IPS-18a (cell line): ENCODE measurements around the gene RNF187.

ENCODE experiments used
- H3K27ac ChIP-seq: one replicate; pipeline ENCODE4 v1.5.1; 2013; ENCODE audit warnings: low read length
- H3K27me3 ChIP-seq: one replicate; pipeline ENCODE4 v1.6.1; 2013; ENCODE audit warnings: mild to moderate bottlenecking, low read length; ENCODE audit not compliant: control insufficient read depth, insufficient read depth
- H3K36me3 ChIP-seq: one replicate; pipeline ENCODE4 v1.6.1; 2013; ENCODE audit warnings: low read depth, low read length; ENCODE audit not compliant: control insufficient read depth
- H3K4me1 ChIP-seq: one replicate; pipeline ENCODE4 v1.6.1; 2013; ENCODE audit warnings: low read depth, low read length; ENCODE audit not compliant: control insufficient read depth
- H3K4me3 ChIP-seq: one replicate; pipeline ENCODE4 v1.5.1; 2013; ENCODE audit warnings: low read length
- H3K9ac ChIP-seq: one replicate; pipeline ENCODE4 v1.6.1; 2013; ENCODE audit warnings: mild to moderate bottlenecking, low read length, moderate library complexity
- H3K9me3 ChIP-seq: one replicate; pipeline ENCODE4 v1.6.1; 2013; ENCODE audit warnings: low read depth, low read length; ENCODE audit not compliant: control insufficient read depth

The RNF187 gene

DNA sequence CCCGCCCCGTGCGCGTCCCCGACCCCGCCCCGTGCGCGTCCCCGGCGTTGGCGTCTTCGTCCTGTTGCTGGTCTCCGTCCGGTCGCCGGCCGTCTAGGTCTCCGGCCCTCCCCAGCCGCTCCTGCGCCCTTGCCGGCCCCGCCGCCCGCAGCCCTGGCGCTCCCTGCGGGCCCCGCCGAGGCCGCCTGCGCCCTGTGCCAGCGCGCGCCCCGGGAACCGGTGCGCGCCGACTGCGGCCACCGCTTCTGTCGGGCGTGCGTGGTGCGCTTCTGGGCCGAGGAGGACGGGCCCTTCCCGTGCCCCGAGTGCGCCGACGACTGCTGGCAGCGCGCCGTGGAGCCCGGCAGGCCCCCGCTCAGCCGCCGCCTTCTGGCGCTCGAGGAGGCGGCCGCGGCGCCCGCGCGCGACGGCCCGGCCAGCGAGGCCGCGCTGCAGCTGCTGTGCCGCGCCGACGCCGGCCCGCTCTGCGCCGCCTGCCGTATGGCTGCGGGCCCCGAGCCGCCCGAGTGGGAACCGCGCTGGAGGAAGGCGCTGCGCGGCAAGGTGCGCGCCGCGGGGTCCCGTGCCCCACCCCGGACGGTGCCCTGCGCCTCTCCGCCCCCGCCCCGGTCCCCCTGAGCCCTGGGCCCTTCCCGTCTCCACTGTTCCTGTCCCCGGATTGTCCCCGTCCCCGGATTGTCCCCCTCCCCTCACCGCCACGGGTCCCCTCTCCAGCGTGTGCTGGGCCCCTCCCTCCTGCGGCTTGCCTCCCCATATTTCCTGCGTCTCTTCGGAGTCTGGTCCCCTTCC, at the start of gene RNF187:
Gene RNF187 (plus strand): TSS at position 47 of the 789 bp plus-strand sequence.
- Histone ChIP-seq H3K4me3 (peak within 1 kb of the TSS; percentile 98), H3K4me1 (no peaks in the 10 kb centered on the region), H3K9me3 (no peaks in the 10 kb centered on the region), H3K9ac (peak within 1 kb of the TSS; percentile 79), H3K27ac (peak within 1 kb of the TSS; percentile 95), H3K27me3 (no peaks in the 10 kb centered on the region), H3K36me3 (peaks cover 8% of the 10 kb centered on the region)

DNA sequence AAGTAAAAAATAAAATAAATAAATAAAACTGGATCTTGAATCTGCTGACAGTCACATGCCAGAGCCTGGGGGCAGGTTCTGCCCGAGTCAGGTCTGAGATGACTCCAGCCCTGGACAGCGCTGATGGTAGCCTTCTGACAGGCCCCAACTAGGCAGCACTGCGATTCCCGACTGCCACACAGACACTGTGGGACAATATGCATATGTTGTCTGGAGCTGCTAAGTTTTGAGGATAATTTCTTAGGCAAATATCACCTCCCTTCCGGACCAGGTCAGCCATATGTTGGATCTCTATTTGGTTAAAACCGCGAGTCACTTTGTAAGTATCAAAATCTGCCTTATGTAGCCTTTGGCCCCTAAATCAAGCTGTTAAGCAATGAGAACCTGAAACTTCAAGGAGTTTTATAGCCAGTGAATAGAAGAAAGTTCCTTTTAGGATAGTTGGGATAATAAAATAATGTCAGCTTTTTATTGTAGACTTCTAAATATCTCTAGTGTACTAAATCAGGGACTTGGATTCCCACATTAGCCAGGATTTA, 49.7 kb upstream of the RNF187 start:
- Histone ChIP-seq H3K4me3 (no peak overlapping the region), H3K36me3 (no peaks in the 10 kb centered on the region), H3K9ac (no peak overlapping the region), H3K4me1 (no peaks in the 10 kb centered on the region), H3K27ac (no peak overlapping the region), H3K27me3 (peaks cover 62% of the 10 kb centered on the region), H3K9me3 (no peaks in the 10 kb centered on the region)

- Histone ChIP-seq H3K9me3 (no peaks in the 10 kb centered on the region), H3K27me3 (peaks cover 69% of the 10 kb centered on the region), H3K36me3 (no peaks in the 10 kb centered on the region), H3K27ac (no peak overlapping the region), H3K4me3 (no peak overlapping the region), H3K9ac (no peak overlapping the region), H3K4me1 (no peaks in the 10 kb centered on the region)
Measured at GRCh38 chr1:228438266-228438665, 48.9 kb upstream of the RNF187 start.

DNA sequence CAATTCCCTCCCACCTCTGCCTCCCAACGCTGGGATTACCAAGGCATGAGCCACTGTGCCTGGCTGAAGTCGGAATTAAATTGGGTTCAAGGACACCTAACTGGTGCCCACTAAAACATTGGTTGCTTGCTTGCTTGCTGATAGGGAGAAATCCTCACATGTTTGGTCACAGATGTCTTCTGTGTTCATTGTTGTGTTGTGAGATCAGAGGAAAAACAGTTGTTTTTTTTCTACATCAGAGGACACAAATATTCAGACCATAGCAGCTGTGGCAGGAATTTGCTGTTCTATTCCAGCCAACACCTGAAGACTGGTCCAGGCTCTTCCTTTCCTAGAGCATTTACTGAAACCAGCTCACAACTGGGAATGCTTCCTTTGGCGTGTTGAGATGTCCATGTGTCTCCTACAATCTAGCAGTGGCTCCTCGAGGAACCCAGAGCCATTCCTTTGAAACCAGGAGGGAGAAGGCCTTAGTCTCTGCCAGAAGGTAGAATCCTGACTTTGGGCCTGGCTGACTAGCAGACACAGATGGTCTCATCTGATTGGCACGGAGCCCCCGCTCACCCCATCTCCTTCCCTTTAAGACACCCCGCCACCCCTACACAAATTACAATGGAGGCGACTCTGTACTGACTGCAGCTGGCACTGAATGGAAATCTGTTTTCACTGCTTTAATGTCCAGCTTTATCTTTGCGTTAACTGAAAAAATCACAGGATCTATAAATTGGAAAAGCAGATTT, 46.3 kb upstream of the RNF187 start:
- Histone ChIP-seq H3K36me3 (no peaks in the 10 kb centered on the region), H3K9ac (no peak overlapping the region), H3K27me3 (peaks cover 84% of the 10 kb centered on the region), H3K27ac (no peak overlapping the region), H3K9me3 (no peaks in the 10 kb centered on the region), H3K4me1 (peaks cover 5% of the 10 kb centered on the region), H3K4me3 (no peak overlapping the region)

- no peak overlapping the region for H3K27ac ChIP-seq
- H3K27me3 ChIP-seq = peaks cover 90% of the 10 kb centered on the region
- H3K9me3 ChIP-seq = no peaks in the 10 kb centered on the region
- H3K4me1 ChIP-seq = peaks cover 5% of the 10 kb centered on the region
- no peak overlapping the region for H3K9ac ChIP-seq
- no peaks in the 10 kb centered on the region for H3K36me3 ChIP-seq
- H3K4me3 ChIP-seq = no peak overlapping the region
Measured at GRCh38 chr1:228443395-228443794, 43.8 kb upstream of the RNF187 start.

GRCh38 chr1:228445490-228445842, 41.7 kb upstream of the RNF187 start:
- Histone ChIP-seq H3K4me3 (peak overlapping the region; percentile 73), H3K9ac (no peak overlapping the region), H3K36me3 (no peaks in the 10 kb centered on the region), H3K27me3 (peaks cover 83% of the 10 kb centered on the region), H3K27ac (no peak overlapping the region), H3K9me3 (no peaks in the 10 kb centered on the region), H3K4me1 (peaks cover 5% of the 10 kb centered on the region)

- Histone ChIP-seq H3K4me3 (peak overlapping the region; percentile 73), H3K27me3 (peaks cover 77% of the 10 kb centered on the region), H3K9ac (peak overlapping the region; percentile 16), H3K9me3 (no peaks in the 10 kb centered on the region), H3K4me1 (peaks cover 5% of the 10 kb centered on the region), H3K27ac (no peak overlapping the region), H3K36me3 (no peaks in the 10 kb centered on the region)
Measured at GRCh38 chr1:228445843-228446650, 41.1 kb upstream of the RNF187 start.

DNA sequence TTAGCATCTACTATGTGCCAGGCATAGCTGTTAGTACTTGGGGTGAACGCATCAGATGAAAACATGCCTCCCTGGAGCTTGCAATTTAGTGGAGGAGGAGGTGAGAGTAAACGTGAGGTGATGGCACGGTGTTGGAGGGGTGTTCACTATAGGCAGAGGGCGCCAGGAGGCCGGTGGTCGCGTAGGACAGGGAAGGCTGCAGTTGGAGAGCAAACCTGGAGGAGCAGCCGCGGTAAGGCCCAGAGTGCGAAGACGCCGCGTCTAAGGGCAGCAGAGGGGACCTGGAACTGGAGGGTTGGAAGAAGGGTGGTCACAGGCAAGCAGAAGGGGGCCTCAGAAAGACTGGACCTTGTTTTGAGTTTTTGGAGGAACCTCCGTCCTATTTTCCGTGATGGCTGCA, 40.3 kb upstream of the RNF187 start:
- peaks cover 69% of the 10 kb centered on the region for H3K27me3 ChIP-seq
- peaks cover 5% of the 10 kb centered on the region for H3K4me1 ChIP-seq

GRCh38 chr1:228448372-228448771, 38.8 kb upstream of the RNF187 start:
- Histone ChIP-seq H3K27ac (no peak overlapping the region), H3K27me3 (peaks cover 54% of the 10 kb centered on the region), H3K4me3 (no peak overlapping the region), H3K9me3 (no peaks in the 10 kb centered on the region), H3K4me1 (peaks cover 5% of the 10 kb centered on the region), H3K9ac (no peak overlapping the region), H3K36me3 (no peaks in the 10 kb centered on the region)

More for the DNA sequence above, 40.3 kb upstream of the RNF187 start:
- Histone ChIP-seq H3K9ac (no peak overlapping the region), H3K4me3 (peak overlapping the region; percentile 73), H3K36me3 (no peaks in the 10 kb centered on the region), H3K27ac (no peak overlapping the region), H3K9me3 (no peaks in the 10 kb centered on the region)

- peaks cover 35% of the 10 kb centered on the region for H3K27me3 ChIP-seq
- no peaks in the 10 kb centered on the region for H3K9me3 ChIP-seq
- H3K4me1 ChIP-seq = peaks cover 4% of the 10 kb centered on the region
Measured at GRCh38 chr1:228450200-228450599, 37.0 kb upstream of the RNF187 start.

More at GRCh38 chr1:228450200-228450599, 37.0 kb upstream of the RNF187 start:
- no peak overlapping the region for H3K4me3 ChIP-seq
- H3K27ac ChIP-seq = no peak overlapping the region
- H3K36me3 ChIP-seq = no peaks in the 10 kb centered on the region
- H3K9ac ChIP-seq = no peak overlapping the region
